SK-N-MC (cell line): ENCODE measurements around the gene PPP1R12B.

Experiments used
- EZH2 ChIP-seq: fragments of 200-600 bp; sonication (generic); IDR thresholded peaks from one replicate; pipeline ENCODE4 v1.6.1; 2017; ENCODE audit warnings: antibody characterized with exemption
- POLR2AphosphoS5 ChIP-seq: IDR thresholded peaks from 2 replicates; pipeline ENCODE4 v1.6.1; 2012; ENCODE audit warnings: mild to moderate bottlenecking, low read depth, low read length, borderline replicate concordance

DNA sequence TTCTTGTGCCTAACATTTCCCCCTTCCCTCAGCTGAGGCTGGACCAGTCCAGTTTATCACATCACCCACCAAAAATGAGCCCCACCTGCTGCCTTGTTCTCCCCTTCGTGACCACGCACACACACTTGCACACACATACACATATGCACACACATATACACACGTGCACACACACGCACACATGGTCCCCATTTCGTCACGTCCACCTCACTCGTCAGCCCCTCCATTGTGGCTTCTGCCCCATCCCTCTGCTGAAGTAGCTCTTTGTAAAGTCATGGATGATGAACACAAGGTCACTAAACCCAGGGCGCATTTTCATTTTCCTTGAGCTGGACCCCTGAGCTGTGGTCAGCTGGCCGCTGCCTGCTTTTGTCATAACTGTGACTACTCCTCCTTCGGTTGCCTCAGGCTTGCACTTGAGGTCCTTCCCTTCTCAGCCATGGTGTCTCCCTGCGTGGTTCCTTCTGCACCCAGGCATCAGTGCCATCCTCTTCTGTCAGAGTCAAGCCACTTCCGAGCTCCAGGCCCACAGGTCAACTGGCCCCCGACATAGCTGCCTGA lies 267.9 kb downstream of the PPP1R12B start:
- TF ChIP-seq POLR2AphosphoS5 (no peak), EZH2 (no peak)
